ENCODE measurements around the gene PRKCB. TPM values are rescaled to one million over a fixed set of nuclear protein-coding genes. Genes with fewer than 3 reads are reported as not detected.

Gene PRKCB
- total RNA-seq, 4 donors from 2014 or later = 0.51 to 1.3 (median 1.1) TPM

DNA sequence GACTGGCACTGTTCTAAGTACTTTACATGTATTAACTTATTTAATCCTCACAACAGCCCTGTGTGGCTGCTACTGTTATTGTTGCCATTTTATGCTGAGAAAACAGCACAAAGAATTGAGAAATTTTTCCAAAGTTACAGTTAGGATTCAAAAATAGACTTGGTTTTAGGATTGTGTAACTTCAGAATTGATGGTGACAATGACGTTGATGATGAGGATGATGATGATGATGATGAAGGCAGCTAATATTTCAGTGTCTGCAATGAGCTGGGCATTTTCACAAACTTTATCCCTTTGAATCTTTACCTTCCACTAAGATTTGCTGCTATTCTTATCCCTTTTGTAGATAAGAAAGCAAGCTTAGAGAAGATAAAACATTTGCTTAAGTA, 22.1 kb downstream of the PRKCB start:
- ATAC-seq = no peak

GRCh38 chr16:23858542-23858941, 22.8 kb downstream of the PRKCB start:
- Histone ChIP-seq H3K27ac (no peak overlapping the region), H3K36me3 (no peaks in the 10 kb centered on the region), H3K9me3 (no peaks in the 10 kb centered on the region), H3K4me3 (no peak overlapping the region), H3K27me3 (no peaks in the 10 kb centered on the region), H3K4me1 (no peaks in the 10 kb centered on the region)
- TF ChIP-seq, protein P1, sequence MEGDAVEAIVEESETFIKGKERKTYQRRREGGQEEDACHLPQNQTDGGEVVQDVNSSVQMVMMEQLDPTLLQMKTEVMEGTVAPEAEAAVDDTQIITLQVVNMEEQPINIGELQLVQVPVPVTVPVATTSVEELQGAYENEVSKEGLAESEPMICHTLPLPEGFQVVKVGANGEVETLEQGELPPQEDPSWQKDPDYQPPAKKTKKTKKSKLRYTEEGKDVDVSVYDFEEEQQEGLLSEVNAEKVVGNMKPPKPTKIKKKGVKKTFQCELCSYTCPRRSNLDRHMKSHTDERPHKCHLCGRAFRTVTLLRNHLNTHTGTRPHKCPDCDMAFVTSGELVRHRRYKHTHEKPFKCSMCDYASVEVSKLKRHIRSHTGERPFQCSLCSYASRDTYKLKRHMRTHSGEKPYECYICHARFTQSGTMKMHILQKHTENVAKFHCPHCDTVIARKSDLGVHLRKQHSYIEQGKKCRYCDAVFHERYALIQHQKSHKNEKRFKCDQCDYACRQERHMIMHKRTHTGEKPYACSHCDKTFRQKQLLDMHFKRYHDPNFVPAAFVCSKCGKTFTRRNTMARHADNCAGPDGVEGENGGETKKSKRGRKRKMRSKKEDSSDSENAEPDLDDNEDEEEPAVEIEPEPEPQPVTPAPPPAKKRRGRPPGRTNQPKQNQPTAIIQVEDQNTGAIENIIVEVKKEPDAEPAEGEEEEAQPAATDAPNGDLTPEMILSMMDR (IDR thresholded peaks at IDR 0.05 in 4 of 5, conservative IDR thresholded peaks at IDR 0.05 in 1 of 5) = no peak
- no peak for TF ChIP-seq POLR2A (IDR thresholded peaks at IDR 0.05)
- DNase-seq (no peak), ATAC-seq (no peak)
- in situ Hi-C loops (cut with MboI; ENCODE audit: low sequenced_read_pairs in 4 of 4) (no loop called here), intact Hi-C loops (cut with DNase I; ENCODE audit: low total_unique reads) (no loop called here)

More for the DNA sequence above, 22.1 kb downstream of the PRKCB start:
- intact Hi-C loops (cut with DNase I; ENCODE audit: low total_unique reads) (no loop called here), in situ Hi-C loops (cut with MboI; ENCODE audit: low sequenced_read_pairs in 4 of 4) (no loop called here)
- H3K27ac ChIP-seq = no peak overlapping the region
- no peaks in the 10 kb centered on the region for H3K4me1 ChIP-seq
- no peak for DNase-seq
- TF ChIP-seq, protein P1 (IDR thresholded peaks at IDR 0.05 in 4 of 5, conservative IDR thresholded peaks at IDR 0.05 in 1 of 5) = no peak
- no peak for TF ChIP-seq POLR2A (IDR thresholded peaks at IDR 0.05)
- H3K4me3 ChIP-seq = no peak overlapping the region
- H3K27me3 ChIP-seq = no peaks in the 10 kb centered on the region
- H3K9me3 ChIP-seq = no peaks in the 10 kb centered on the region
- H3K36me3 ChIP-seq = no peaks in the 10 kb centered on the region

GRCh38 chr16:23859713-23860269, 24.0 kb downstream of the PRKCB start:
- intact Hi-C loops (cut with DNase I; ENCODE audit: low total_unique reads) = no loop called here
- DNase-seq = no peak
- Histone ChIP-seq H3K4me3 (no peak overlapping the region), H3K4me1 (no peaks in the 10 kb centered on the region), H3K27me3 (peaks cover 0 to 3% (median 0%) of the 10 kb centered on the region in 3 donors), H3K9me3 (no peaks in the 10 kb centered on the region), H3K27ac (no peak overlapping the region), H3K36me3 (no peaks in the 10 kb centered on the region)
- no peak for ATAC-seq
- in situ Hi-C loops (cut with MboI; ENCODE audit: low sequenced_read_pairs in 4 of 4) = no loop called here
- TF ChIP-seq POLR2A (IDR thresholded peaks at IDR 0.05) = no peak
- TF ChIP-seq, protein P1 (IDR thresholded peaks at IDR 0.05 in 4 of 5, conservative IDR thresholded peaks at IDR 0.05 in 1 of 5) = no peak

- intact Hi-C loops (cut with DNase I; ENCODE audit: low total_unique reads) = no loop called here
- Histone ChIP-seq H3K9me3 (no peaks in the 10 kb centered on the region), H3K27me3 (peaks cover 0 to 3% (median 0%) of the 10 kb centered on the region in 3 donors), H3K36me3 (no peaks in the 10 kb centered on the region), H3K4me3 (no peak overlapping the region), H3K4me1 (no peaks in the 10 kb centered on the region), H3K27ac (no peak overlapping the region)
- DNase-seq = no peak
- no peak for TF ChIP-seq POLR2A (IDR thresholded peaks at IDR 0.05)
- TF ChIP-seq, protein P1 (IDR thresholded peaks at IDR 0.05 in 4 of 5, conservative IDR thresholded peaks at IDR 0.05 in 1 of 5) = no peak
- in situ Hi-C loops (cut with MboI; ENCODE audit: low sequenced_read_pairs in 4 of 4) = no loop called here
- no peak for ATAC-seq
These were observed 26.1 kb downstream of the PRKCB start for GRCh38 chr16:23861874-23862273.

GRCh38 chr16:23862556-23862955, 26.8 kb downstream of the PRKCB start:
- in situ Hi-C loops (cut with MboI; ENCODE audit: low sequenced_read_pairs in 4 of 4) = no loop called here
- Histone ChIP-seq H3K27me3 (peaks cover 0 to 3% (median 0%) of the 10 kb centered on the region in 3 donors), H3K4me3 (no peak overlapping the region), H3K27ac (no peak overlapping the region), H3K9me3 (no peaks in the 10 kb centered on the region), H3K4me1 (no peaks in the 10 kb centered on the region), H3K36me3 (no peaks in the 10 kb centered on the region)
- DNase-seq = no peak
- TF ChIP-seq POLR2A (IDR thresholded peaks at IDR 0.05) = no peak
- TF ChIP-seq, protein P1 (IDR thresholded peaks at IDR 0.05 in 4 of 5, conservative IDR thresholded peaks at IDR 0.05 in 1 of 5) = no peak
- intact Hi-C loops (cut with DNase I; ENCODE audit: low total_unique reads) = no loop called here
- ATAC-seq = no peak

Data from gastrocnemius medialis (tissue), 4 donors.